ENCODE measurements around the gene SLC25A45.

- TF ChIP-seq CTCF (IDR thresholded peaks at IDR 0.05; ENCODE audit: low read depth, low read length, poor library complexity, severe bottlenecking) = no peak
- no peak for TF ChIP-seq EZH2phosphoT487 (IDR thresholded peaks at IDR 0.05; ENCODE audit: borderline replicate concordance, low read length)
These were observed 16.8 kb upstream of the SLC25A45 start for GRCh38 chr11:65399249-65399648.
